HEK293 (cell line): ENCODE measurements around the gene INTS1.
A peak's percentile ranks its signal among the peaks of the same experiment; 100 is the strongest.

Experiments
- ELK4 ChIP-seq: IDR thresholded peaks from 2 replicates; pipeline ENCODE4 v1.6.1; 2011; ENCODE audit warnings: mild to moderate bottlenecking, low read depth, low read length, borderline replicate concordance
- HIC1 ChIP-seq: fragments of 450-650 bp; formaldehyde crosslinking; IDR thresholded peaks from 2 replicates; pipeline ENCODE4 v1.5.1; 2016; ENCODE audit warnings: missing biosample characterization, missing genetic modification characterization
- KLF9 ChIP-seq: fragments of 450-650 bp; formaldehyde crosslinking; IDR thresholded peaks from 2 replicates; pipeline ENCODE4 v1.5.1; 2016; ENCODE audit warnings: missing biosample characterization, missing genetic modification characterization, low read depth
- MZF1 ChIP-seq: fragments of 450-650 bp; formaldehyde crosslinking; IDR thresholded peaks from 2 replicates; pipeline ENCODE4 v1.5.1; 2017; ENCODE audit warnings: missing biosample characterization, missing genetic modification characterization, borderline replicate concordance
- REPIN1 ChIP-seq: fragments of 450-650 bp; formaldehyde crosslinking; IDR thresholded peaks from 2 replicates; pipeline ENCODE4 v1.5.1; 2017; ENCODE audit warnings: missing biosample characterization, missing genetic modification characterization, low read depth
- SALL2 ChIP-seq: fragments of 450-650 bp; formaldehyde crosslinking; IDR thresholded peaks from 2 replicates; pipeline ENCODE4 v1.5.0; 2017; ENCODE audit warnings: missing biosample characterization, mild to moderate bottlenecking, missing genetic modification characterization, borderline replicate concordance
- SP7 ChIP-seq: fragments of 450-650 bp; formaldehyde crosslinking; IDR thresholded peaks from 2 replicates; pipeline ENCODE4 v1.5.1; 2016; ENCODE audit warnings: missing biosample characterization, missing genetic modification characterization
- ZNF138 ChIP-seq: fragments of 450-650 bp; formaldehyde crosslinking; IDR thresholded peaks from 2 replicates; pipeline ENCODE4 v1.5.1; 2016; ENCODE audit warnings: missing biosample characterization, missing genetic modification characterization, borderline replicate concordance
- ZNF157 ChIP-seq: fragments of 450-650 bp; formaldehyde crosslinking; IDR thresholded peaks from 2 replicates; pipeline ENCODE4 v1.5.1; 2016; ENCODE audit warnings: missing biosample characterization, missing genetic modification characterization
- ZNF184 ChIP-seq: fragments of 450-650 bp; IDR thresholded peaks from 2 replicates; pipeline ENCODE4 v1.5.1; 2018; ENCODE audit warnings: missing biosample characterization, mild to moderate bottlenecking, missing genetic modification characterization
- ZNF23 ChIP-seq: fragments of 450-650 bp; formaldehyde crosslinking; IDR thresholded peaks from 2 replicates; pipeline ENCODE4 v1.5.1; 2016; ENCODE audit warnings: missing biosample characterization, missing genetic modification characterization, borderline replicate concordance
- ZNF274 ChIP-seq, 2 experiments: fragments of 200-500 bp in 1 of 2; fragments of 450-650 bp in 1 of 2; sonication (Bioruptor generic) in 1 of 2; formaldehyde crosslinking in 1 of 2; IDR thresholded peaks; 2 replicates each; pipeline versions ENCODE4 v1.5.1 to v1.6.1; 2014 to 2016; ENCODE audit warnings: borderline replicate concordance in 1 of 2, inconsistent platforms in 1 of 2, low read length in 1 of 2, missing biosample characterization in 1 of 2, missing genetic modification characterization in 1 of 2
- ZNF366 ChIP-seq: fragments of 450-650 bp; formaldehyde crosslinking; conservative IDR thresholded peaks from 2 replicates; pipeline ENCODE4 v1.5.1; 2016; ENCODE audit warnings: missing biosample characterization, missing genetic modification characterization
- ZNF398 ChIP-seq: fragments of 450-650 bp; formaldehyde crosslinking; IDR thresholded peaks from 2 replicates; pipeline ENCODE4 v1.5.1; 2017; ENCODE audit warnings: missing biosample characterization, missing genetic modification characterization
- ZNF514 ChIP-seq: fragments of 450-650 bp; formaldehyde crosslinking; IDR thresholded peaks from 2 replicates; pipeline ENCODE4 v1.5.1; 2016; ENCODE audit warnings: missing biosample characterization, missing genetic modification characterization
- ZNF518A ChIP-seq: fragments of 450-650 bp; formaldehyde crosslinking; conservative IDR thresholded peaks from 2 replicates; pipeline ENCODE4 v1.5.1; 2016; ENCODE audit warnings: low read depth, missing biosample characterization, missing genetic modification characterization
- ZNF544 ChIP-seq: fragments of 450-650 bp; formaldehyde crosslinking; IDR thresholded peaks from 2 replicates; pipeline ENCODE4 v1.5.0; 2017; ENCODE audit warnings: missing biosample characterization, missing genetic modification characterization
- ZNF549 ChIP-seq: fragments of 450-650 bp; IDR thresholded peaks from 2 replicates; pipeline ENCODE4 v1.5.1; 2018; ENCODE audit warnings: missing biosample characterization, missing genetic modification characterization, mild to moderate bottlenecking, inconsistent platforms, moderate library complexity
- ZNF580 ChIP-seq: fragments of 450-650 bp; formaldehyde crosslinking; IDR thresholded peaks from 2 replicates; pipeline ENCODE4 v1.5.1; 2016; ENCODE audit warnings: missing biosample characterization, missing genetic modification characterization
- ZNF600 ChIP-seq: fragments of 450-650 bp; formaldehyde crosslinking; IDR thresholded peaks from 2 replicates; pipeline ENCODE4 v1.5.1; 2016; ENCODE audit warnings: missing biosample characterization, missing genetic modification characterization
- ZNF639 ChIP-seq: fragments of 450-650 bp; formaldehyde crosslinking; IDR thresholded peaks from 2 replicates; pipeline ENCODE4 v1.5.1; 2016; ENCODE audit warnings: missing biosample characterization, missing genetic modification characterization
- ZNF670 ChIP-seq: fragments of 450-650 bp; formaldehyde crosslinking; IDR thresholded peaks from 2 replicates; pipeline ENCODE4 v1.5.1; 2016; ENCODE audit warnings: missing biosample characterization, missing genetic modification characterization, low read depth
- ZNF843 ChIP-seq: fragments of 450-650 bp; formaldehyde crosslinking; IDR thresholded peaks from 2 replicates; pipeline ENCODE4 v1.5.1; 2016; ENCODE audit warnings: missing biosample characterization, missing genetic modification characterization
- ZSCAN16 ChIP-seq: fragments of 450-650 bp; formaldehyde crosslinking; IDR thresholded peaks from 2 replicates; pipeline ENCODE4 v1.5.1; 2016; ENCODE audit warnings: missing biosample characterization, missing genetic modification characterization
- ZSCAN23 ChIP-seq: fragments of 450-650 bp; formaldehyde crosslinking; IDR thresholded peaks from 2 replicates; pipeline ENCODE4 v1.5.1; 2016; ENCODE audit warnings: missing biosample characterization, missing genetic modification characterization

Gene INTS1

GRCh38 chr7:1536743-1537534 is 32.8 kb upstream of the INTS1 start (continued):
- TF ChIP-seq ZNF23 (no peak), ZNF274 (IDR thresholded peaks at IDR 0.05; ENCODE audit: low read length) (no peak), ZNF274 (tag by site-specific recombination; IDR thresholded peaks at IDR 0.05; ENCODE audit: borderline replicate concordance) (no peak), ZNF639 (tag by site-specific recombination) (no peak), KLF9 (tag by site-specific recombination) (peak; percentile 14; the same call in 1 of the 2 replicates), ZNF549 (no peak), ZNF600 (tag by site-specific recombination) (peak; percentile 97), ZNF518A (tag by site-specific recombination) (no peak), ELK4 (no peak), ZNF514 (no peak), ZSCAN16 (tag by site-specific recombination) (peak; percentile 82), HIC1 (peak; percentile 77), MZF1 (no peak), ZNF138 (tag by site-specific recombination) (no peak), ZNF544 (tag by site-specific recombination) (no peak), ZNF398 (tag by site-specific recombination) (0 out of 2 replicates have a peak, but pooled peaks have one; percentile 33), ZNF366 (tag by site-specific recombination) (no peak), ZNF843 (tag by site-specific recombination) (no peak; the same call in 1 of the 2 replicates), ZNF670 (tag by site-specific recombination) (no peak), ZNF580 (no peak), SP7 (peak; percentile 74), ZNF184 (tag by site-specific recombination) (no peak), REPIN1 (tag by site-specific recombination) (no peak), SALL2 (no peak), ZSCAN23 (tag by site-specific recombination) (0 out of 2 replicates have a peak, but pooled peaks have one; percentile 39), ZNF157 (tag by site-specific recombination) (no peak)
